NCI-H2227 (cell line): ENCODE measurements around the gene HRH2.
"Not testable (repeated sequence)": the region's sequence is repeated elsewhere in the genome, so short reads cannot be mapped to it uniquely, and the experiment has no call there.

Experiments
- DNase-seq: peaks from one replicate; lab custom pipeline; 2025; ENCODE audit not compliant: unreplicated experiment; lab: John Stamatoyannopoulos, UW

The HRH2 gene, protein sequence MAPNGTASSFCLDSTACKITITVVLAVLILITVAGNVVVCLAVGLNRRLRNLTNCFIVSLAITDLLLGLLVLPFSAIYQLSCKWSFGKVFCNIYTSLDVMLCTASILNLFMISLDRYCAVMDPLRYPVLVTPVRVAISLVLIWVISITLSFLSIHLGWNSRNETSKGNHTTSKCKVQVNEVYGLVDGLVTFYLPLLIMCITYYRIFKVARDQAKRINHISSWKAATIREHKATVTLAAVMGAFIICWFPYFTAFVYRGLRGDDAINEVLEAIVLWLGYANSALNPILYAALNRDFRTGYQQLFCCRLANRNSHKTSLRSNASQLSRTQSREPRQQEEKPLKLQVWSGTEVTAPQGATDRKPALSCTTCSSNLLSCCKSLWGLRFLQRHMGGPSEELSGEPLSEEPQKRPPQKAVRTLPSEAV

DNA sequence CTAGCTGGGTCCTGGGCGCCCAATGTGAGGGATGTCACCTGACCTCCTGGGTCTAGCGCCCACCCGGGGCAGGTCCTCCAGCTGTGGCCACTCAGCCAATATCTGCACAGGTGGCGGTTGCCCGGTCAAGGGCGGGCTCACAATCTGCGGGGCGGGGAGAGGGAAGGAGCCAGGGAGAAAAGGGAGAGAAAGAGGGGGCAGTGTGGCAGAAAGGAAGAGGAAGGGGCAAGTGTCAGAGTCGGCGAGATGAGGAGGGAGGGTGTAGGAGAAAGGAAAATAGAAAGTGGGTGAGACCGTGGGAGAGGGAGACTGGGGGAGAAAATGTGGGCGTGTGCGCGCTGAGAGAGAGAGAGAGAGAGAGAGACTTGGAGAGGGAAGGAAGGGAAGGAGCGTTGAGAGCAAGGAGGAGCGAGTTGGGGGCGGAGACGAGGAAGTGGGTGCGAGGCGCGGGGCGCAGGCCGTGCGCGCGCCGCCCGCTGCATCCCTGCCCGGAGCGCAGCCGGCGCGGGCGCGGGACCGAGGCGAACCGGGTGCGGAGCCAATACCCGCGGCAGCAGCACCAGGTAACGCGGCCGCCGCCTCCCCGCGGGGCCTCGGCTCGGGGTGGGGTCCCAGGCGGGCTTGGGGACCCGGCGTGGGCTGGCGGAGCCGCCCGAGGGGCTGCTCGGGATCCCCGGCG is at the start of gene HRH2:
TSS of gene HRH2 (plus strand) at position 479 of the 679 bp plus-strand sequence. CDS start 25,163 bp downstream, outside the sequence.
- DNase-seq, result peak; percentile 24

DNA sequence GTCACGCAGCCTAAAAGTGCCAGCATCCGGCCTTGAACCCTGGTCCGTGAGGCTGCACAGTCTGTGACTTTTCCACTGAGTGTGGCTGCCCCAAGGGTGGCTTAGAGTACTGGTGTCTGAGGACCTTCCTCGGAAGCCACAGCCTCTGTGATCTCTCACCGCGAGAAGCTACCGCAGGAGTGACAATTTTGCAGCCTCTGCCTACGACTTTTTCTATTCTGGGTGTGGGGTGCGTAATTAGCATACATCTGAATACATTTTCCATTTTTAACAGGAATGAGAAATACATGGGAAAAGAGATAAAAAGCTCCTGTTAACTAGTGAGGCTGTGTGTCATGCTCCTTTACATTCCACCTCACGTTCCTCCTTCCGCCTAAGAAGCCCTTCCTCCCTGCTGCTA is 48.3 kb upstream of the HRH2 start:
- DNase-seq, result no peak

DNA sequence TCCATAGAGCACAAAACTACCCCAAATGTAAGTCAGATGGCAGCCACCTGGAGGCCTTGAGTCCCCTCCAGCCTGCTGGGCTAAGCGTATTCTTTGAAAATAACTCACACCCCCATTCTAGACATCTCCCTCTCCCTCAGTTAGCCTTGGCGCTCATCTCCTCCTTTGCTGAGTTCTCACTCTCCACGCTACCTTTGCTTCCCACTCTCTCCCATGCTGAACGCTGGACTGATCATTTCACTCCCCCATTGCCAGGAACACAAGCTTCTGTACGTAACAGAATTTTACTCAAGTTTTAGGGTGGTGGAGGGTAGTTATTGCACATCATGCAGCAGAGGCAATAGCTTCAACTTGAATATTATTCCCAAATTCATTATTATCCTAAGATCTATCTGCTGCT is 47.5 kb upstream of the HRH2 start:
- DNase-seq, result no peak

DNA sequence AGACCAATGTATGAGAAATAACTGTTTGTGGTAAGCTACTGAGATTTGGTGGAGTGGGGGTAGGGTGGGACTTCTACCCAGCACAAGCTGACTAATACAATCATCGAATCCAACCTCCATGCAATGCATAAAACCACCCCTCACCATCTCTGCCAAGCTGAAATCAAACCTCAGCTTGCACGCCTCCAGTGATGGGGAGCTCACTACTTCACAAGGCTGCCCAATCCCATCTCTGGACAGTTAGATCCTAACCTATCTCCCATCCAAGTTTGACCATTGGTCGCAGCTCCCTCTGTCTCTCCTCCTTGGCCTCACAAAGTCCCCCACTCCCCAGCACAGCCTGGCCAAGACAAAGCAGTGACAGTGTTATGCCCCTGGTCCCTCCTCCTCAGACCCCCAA is 47.0 kb upstream of the HRH2 start:
- no peak for DNase-seq

DNA sequence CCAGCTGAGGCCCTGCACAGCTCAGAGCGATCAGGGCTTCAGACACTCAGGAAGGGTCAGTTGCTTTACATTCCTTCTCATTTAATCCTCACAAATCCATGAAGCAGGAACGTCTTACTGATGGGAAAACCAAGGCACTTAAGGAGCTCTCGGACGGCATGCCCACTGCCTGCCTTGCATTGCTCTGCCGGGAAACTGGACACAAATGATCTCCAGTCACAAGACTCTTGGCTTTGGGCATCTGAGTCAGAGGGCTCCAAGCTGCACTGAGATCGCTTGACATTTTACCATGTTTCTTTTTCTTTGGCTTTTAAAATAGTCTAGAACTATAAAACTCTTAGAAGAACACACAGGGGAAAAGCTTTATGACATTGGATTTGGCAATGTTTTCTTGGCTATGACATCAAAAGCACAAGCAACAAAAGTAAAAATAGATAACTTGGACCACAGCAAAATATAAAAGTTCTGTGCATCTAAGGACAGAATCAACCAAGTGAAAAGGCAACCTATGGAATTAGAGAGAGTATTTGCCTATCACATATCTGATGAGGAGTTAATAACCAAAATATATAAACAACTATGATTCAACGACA is 43.6 kb upstream of the HRH2 start:
- no peak for DNase-seq

DNA sequence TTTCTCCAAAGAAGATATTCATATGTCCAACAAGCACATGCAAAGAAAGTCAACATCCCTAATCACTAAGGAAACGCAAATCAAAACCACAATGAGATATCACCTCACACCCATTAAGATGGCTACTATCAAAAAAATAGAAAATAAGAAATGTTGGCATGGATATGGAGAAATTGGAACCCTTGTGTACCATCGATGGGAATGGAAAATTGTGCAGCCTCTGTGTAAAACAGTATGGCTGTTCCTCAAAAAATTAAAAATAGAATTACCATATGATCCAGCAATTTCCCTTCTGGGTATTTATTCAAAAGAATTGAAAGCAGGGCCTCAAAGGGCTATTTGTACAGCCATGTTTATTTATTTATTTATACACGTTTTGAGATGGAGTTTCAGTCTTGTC is 43.0 kb upstream of the HRH2 start:
- no peak for DNase-seq

DNA sequence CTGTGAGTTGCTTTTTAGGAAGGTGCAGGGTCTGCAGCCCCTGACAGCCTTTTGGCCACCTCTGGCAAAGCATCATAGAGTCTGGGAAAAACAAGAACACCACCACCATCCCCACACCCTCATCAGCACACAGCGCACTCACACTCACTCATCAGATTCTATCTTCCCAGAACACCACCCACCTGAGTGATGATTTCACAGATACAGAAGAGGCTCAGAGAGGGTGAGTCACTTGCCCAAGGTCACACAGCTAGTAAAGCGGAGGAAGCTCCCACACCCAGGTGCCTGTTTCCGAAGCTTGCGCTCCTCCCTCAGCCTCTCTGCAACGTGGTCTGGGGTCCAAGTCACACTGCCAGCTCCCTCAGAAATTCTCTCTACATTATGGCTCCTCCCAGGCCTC is 41.8 kb upstream of the HRH2 start:
- DNase-seq, result no peak

DNA sequence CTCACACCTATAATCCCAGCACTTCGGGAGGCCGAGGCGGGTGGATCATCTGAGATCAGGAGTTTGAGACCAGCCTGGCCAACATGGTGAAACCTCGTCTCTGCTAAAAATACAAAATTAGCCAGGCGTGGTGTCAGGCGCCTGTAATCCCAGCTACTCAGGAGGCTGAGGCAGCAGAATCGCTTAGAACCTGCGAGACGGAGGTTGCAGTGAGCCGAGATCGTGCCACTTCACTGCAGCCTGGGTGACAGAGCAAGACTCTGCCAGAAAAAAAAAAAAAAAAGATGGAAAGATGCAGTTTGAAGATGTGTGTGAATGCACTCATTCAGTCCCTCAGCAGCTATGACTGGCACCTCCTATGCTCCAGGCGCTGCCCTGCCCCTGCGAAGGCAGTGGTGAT is 41.3 kb upstream of the HRH2 start:
- DNase-seq, result not testable (repeated sequence)

DNA sequence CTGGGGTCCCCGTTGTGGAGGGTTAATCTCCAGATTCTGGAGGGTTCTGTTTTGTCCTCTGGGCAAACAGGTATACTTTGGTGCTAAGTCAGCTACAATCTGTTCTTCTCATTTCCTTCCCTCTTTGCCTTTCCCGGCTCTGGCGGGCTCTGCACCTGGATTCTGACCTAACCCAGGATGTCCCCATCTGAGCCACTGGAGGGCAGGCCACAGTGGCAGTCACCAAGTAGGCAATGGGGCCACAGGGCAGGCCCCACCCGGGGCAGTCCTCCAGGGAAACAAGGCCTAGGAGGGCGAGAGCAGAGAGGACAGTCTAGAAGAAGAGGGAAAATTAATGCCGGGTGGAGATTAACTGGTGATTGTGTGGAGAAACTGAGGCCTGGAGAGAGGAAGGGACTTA is 40.4 kb upstream of the HRH2 start:
- no peak for DNase-seq

DNA sequence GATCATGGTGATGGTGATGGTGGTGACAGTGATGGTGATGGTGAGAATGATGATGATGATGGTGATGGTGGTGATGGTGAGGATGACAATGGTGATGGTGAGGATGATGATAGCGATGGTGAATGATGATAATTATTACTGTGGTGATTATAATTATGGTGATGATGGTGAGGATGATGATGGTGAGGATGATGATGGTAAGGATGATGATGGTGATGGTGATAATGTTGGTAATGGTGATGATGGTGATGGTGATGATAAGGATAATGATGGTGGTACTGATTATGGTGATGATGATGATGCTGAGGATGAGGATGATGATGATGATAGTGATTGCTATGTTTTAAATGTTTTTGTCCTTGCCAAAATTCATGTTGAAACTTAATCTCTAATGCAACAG is 37.3 kb upstream of the HRH2 start:
- no peak for DNase-seq

DNA sequence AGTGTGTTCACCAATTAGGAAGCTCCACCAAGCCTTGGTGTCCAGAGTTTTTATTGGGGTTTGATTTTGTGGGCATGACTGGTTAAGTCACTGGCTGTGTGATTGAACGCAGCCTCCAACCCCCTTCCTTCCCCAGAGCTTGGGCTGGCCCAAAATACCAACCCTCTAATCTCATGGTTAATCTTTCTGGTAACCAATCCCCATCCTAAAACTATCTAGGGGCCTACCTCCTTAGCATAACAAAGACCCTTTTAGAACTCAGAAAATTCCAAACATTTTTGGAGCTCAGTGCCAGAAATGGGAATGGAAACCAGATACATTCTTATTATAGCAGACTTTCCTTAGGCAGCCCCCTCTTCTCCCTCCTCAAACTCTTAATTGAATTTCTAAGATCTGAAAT is 35.9 kb upstream of the HRH2 start:
- no peak for DNase-seq

DNA sequence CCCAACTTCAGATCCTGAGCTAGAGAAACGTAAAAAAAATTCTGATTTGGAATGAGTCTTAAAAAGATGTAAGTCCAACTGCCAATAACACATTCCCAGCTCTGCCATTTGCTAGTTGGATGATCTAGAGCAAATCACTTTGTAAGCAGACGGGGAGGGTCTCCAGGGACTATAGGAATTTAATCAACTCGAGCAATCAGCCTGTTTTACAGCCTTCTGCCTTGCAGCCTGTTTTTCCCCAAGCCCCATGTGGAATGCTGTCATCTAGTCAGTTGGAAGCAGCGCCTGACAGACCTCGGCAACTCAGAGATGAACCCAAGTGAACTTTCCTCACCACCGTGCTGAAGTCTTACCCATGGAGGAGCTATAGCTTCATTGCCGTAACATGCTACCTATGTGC is 34.8 kb upstream of the HRH2 start:
- no peak for DNase-seq

DNA sequence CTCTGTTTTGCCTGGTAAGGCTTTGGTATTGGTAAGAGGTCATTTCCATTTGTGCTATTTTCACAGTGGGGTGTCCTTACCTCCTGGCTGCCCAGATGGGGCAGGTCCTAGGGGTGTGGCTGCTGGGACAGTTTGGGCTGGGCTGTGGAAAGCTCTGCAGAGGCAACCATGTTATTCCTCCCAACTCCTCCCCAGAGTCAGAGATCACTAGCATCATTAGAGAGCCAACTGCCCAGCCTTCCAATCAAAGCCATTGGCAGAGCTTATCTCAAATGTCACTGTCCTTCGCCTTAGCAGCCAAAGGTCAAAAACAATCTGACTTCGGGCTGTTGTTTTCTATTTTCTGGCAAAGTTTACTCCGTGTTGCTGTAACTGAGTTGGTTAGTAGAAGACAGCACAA is 33.6 kb upstream of the HRH2 start:
- DNase-seq, result no peak

DNA sequence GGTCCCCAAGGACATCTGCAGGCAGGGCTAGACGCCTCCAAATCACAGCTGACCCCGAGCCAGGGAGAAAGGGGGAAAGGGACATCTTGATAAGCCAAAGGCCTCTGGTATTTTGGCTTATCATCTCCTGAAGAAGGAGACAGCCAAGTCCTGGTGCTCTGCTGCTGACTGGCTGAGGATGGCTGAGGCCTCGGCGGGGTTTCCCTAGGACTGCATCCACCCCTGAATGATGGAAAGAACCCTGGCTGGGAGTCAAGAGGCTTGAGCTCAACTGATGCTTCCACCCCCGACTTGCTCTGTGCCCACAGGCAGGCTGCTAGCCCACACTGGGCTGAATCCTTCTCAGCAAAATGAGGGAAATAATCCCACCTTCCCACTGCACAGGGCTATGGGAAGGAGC is 30.9 kb upstream of the HRH2 start:
- DNase-seq, result no peak

DNA sequence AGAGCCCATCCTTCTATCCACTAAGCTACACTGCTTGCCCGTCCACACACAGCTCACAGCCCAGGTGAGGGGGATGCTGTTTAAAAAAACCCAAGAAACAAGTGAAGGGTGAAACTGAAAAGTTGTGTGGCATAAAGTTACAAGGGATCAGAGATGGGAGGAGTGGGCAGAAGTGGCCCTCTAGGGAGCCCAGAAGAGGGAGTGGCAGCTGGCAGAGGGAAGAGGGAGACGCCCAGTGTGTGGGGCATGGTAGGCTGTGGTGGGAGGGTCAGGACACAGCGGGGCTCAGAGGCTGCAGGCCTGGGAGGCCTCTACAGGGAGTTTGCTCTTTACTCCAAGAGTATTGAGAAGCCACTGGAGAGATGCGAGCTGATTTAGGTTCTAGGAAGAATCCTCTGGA is 30.1 kb upstream of the HRH2 start:
- DNase-seq, result no peak

DNA sequence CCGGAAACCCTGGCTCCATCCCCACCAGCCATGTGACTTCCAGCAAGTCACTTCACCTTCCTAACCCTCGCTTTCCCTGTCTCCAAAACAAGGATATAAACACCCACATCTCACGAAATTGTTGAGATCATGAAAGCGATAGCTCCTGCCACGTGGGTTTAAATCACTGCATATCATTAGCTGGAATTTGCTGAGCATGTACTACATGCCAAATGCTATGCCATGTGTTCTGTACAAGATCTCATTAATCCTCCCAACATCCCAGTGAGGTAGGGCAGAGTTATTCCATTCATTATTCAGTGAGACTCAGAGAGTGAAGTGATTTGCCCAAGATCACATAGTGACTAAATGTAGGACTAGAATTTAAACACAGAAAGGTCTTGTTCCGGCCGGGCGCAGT is 29.2 kb upstream of the HRH2 start:
- no peak for DNase-seq

DNA sequence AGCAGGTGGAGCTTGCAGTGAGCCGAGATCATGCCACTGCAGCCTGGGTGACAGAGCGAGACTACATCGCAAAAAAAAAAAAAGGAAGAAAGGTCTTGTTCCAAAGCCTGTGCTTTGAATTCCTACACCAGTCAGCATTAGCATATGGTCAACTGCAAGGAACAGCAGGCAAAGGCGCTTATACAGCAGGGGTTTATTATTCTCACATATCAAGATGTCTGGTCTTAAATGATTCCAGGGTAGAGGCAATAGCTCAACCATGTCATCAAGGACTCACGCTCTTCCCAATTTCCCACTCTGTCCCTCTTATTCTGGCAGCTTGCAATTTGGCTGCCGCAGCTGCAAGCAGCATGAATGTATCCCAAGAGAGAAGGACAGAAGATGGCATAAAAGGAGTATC is 28.6 kb upstream of the HRH2 start:
- no peak for DNase-seq

DNA sequence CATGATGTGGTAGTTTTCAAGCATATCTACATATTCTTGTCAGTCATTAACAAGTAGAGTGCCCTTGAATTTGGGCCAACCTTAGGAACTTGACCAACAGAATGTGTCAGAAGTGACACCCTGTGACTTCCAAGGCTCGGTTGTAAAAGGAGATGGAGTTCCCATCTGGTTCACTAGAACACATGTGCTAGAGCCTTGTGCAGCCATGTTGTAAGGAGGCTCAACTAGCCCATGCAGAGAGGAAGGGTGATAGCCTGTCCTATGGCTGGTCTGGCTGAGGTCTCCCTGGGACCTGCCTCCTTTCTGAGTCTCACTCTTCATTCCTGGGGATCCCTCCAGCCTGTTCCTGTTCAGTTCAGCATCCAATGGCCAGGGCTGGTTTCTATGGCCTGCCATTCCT is 28.1 kb upstream of the HRH2 start:
- DNase-seq, result no peak

DNA sequence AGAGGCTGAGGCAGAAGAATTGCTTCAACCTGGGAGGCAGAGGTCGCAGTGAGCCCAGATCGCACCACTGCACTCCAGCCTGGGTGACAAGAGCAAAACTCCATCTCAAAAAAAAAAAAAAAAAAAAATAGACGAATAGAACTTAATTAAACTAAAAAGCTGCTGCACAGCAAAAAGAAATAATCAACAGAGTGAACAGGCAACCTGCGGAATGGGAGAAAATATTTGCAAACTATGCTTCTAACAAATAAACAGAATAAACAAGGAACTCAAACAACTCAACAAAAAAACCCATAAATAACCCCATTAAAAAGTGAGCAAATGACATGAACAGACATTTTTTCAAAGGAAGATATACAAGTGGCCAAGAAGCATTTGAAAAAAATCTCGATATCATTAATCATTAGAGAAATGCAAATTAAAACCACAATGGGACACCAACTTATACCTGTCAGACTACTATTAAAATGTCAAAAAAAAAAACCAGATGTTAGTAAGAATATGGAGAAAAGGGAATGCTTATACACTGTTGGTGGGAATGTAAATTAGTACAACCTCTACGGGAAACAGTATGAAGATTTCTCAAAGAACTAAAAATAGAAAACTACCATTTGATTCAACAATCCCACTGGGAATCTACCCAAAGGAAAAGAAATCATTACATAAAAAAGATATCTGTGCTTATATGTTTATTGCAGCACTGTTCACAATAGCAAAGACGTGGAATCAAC is 21.9 kb upstream of the HRH2 start:
- DNase-seq, result no peak

DNA sequence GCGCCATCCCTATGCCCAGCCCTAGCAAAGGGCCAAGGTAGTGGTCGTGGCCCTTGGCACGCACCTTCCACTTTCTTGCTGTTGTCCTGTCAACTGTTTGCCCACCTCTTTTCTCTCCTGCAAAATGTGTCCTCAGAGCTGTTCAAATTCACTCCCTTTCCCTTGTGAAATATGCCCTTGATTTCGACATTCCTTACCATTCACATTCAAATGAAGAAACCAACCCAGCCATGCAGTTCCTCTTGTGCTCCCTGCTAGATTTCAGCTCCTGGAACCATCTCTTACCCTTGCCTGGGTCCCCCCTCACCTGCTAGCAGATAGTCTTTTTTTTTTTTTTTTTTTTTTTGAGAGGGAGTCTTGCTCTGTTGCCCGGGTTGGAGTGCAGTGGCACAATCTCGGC is 19.6 kb upstream of the HRH2 start:
- no peak for DNase-seq

DNA sequence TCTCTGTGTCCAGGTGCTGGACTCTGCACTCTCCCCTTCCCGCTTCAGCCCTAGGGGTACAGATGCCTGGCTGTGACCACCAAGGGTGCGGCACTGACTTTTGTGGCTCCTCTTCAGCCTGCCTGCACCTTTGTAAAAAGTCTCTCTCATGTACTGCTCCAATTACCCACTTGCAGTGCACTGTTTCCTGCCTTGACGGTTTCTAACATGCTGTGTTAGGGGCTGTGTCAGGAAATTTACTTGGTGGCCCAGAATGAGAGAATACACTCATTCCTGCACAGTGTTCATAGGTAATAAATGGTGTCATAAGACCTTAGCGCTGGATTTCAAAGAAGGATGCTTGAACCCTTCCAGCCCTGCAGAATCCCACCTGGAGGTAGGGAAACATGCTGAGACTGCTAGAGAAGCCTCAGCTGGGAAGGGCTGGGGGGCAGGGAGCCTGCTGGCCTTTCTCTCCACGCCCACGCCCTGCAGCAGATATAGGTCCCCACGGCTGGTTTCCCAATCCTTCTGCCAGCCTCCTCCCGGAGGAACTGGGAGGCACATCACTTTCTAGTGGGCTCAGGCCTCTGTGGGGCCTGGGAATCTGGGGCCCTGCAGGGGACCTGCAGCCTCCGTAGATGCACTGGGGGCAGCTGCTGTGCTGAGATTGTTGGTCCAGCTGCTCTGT is 17.6 kb upstream of the HRH2 start:
- DNase-seq, result no peak
